ENCODE data around the gene ACTMAP. TPM values are rescaled to one million over a fixed set of nuclear protein-coding genes. Genes with fewer than 3 reads are reported as not detected.

Gene ACTMAP
- polyA plus RNA-seq, 2 donors, result 3.1 to 6.8 TPM

DNA sequence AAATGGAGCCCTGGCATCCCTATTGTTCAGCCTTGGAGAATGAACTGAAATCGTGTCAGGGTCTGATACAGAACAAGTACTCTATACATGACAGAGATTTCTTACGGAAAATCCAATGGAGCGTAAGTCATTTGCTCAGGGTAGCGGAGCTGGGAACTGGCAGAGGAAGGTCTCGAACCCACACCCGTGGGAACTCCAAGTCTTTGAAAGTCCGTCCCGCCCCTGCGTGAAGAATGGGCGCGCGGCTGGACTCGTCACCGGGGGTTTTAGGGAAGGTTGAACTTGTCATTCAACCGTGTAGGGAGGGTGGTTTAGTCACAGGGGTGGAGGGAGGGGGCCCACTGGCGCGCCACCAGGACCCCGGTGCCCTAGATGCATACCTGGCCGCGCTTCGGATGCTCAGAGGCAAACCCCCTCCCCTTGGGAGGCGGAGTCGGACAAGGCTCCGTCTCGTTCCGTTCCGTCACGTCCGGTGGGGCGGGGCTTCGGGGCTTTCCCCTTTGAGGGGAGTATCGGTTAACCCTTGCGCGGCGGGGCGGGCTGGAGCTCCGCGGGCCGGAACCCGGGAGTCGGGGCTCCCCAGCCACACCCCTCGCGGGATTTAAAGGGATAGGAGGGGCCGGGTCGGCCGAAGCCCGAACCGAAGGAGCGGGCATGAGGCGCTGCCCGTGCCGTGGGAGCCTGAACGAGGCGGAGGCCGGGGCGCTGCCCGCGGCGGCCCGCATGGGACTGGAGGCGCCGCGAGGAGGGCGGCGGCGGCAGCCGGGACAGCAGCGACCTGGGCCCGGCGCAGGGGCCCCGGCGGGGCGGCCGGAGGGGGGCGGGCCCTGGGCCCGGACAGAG lies 33.6 kb downstream of the ACTMAP start, which contains the start of the genes COQ8B and ITPKC:
Gene COQ8B, minus strand, starts transcription at position 405 of the 843 bp plus-strand sequence. CDS start 2,254 bp downstream, outside the sequence.
Gene ITPKC, plus strand, starts transcription at position 631 of the 843 bp plus-strand sequence. Its CDS starts 24 bp downstream, at position 655.
- Histone ChIP-seq H3K36me3 (ENCODE audit: control insufficient read depth in 2 of 2, insufficient read depth in 2 of 2, low read length in 1 of 2) (no peaks in the 10 kb centered on the region), H3K4me1 (ENCODE audit: control insufficient read depth in 2 of 2, insufficient read depth in 2 of 2, low read length in 1 of 2) (peaks cover 0 to 4% of the 10 kb centered on the region in 2 donors), H3K27me3 (ENCODE audit: control insufficient read depth in 1 of 2, insufficient read depth in 2 of 2, low read length in 2 of 2) (no peaks in the 10 kb centered on the region), H3K4me3 (ENCODE audit: low read depth in 1 of 2, low read length in 2 of 2) (peak within 1 kb of the TSS; percentile 85 to 95), H3K27ac (ENCODE audit: low read depth in 2 of 2, low read length in 1 of 2) (peak within 1 kb of the TSS; percentile 98 to 100), H3K9me3 (ENCODE audit: control insufficient read depth in 2 of 2, insufficient read depth in 1 of 2, low read depth in 1 of 2, low read length in 1 of 2) (no peaks in the 10 kb centered on the region)
- WGBS, 2 donors, result 0 to 1% methylated on average over 70 to 76 of the region's 76 CpGs

DNA sequence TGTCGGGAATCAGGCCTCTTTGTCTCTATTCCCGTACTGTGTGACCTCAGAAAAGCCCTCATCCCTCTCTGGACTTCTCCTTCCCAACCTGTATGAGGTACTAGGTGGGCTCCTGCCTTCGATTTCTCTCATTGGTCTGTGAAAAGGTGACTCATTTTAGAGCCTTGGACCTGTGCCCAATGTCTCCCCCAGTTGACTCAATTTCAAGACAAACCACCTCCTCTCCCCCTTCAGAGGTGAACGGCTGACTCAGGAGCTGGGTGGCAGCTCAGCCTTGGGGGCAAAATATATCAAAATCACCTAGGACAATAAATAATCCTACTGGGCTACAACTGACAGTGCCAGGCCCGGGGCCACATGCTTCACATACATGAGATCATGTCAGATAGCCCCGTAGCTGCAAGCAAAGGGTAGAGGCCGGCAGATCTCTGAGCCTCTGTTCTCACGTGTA lies 34.2 kb downstream of the ACTMAP start:
- H3K4me3 ChIP-seq (ENCODE audit: low read depth in 1 of 2, low read length in 2 of 2), result peak overlapping the region; percentile 85 to 95
- H3K27me3 ChIP-seq (ENCODE audit: control insufficient read depth in 1 of 2, insufficient read depth in 2 of 2, low read length in 2 of 2), result no peaks in the 10 kb centered on the region
- no peaks in the 10 kb centered on the region for H3K36me3 ChIP-seq (ENCODE audit: control insufficient read depth in 2 of 2, insufficient read depth in 2 of 2, low read length in 1 of 2)
- 2 to 3% methylated on average over 8 of the region's 8 CpGs for WGBS, 2 donors
- H3K9me3 ChIP-seq (ENCODE audit: control insufficient read depth in 2 of 2, insufficient read depth in 1 of 2, low read depth in 1 of 2, low read length in 1 of 2), result no peaks in the 10 kb centered on the region
- peak overlapping the region; percentile 98 to 100 for H3K27ac ChIP-seq (ENCODE audit: low read depth in 2 of 2, low read length in 1 of 2)
- peaks cover 0 to 4% of the 10 kb centered on the region in 2 donors for H3K4me1 ChIP-seq (ENCODE audit: control insufficient read depth in 2 of 2, insufficient read depth in 2 of 2, low read length in 1 of 2)

DNA sequence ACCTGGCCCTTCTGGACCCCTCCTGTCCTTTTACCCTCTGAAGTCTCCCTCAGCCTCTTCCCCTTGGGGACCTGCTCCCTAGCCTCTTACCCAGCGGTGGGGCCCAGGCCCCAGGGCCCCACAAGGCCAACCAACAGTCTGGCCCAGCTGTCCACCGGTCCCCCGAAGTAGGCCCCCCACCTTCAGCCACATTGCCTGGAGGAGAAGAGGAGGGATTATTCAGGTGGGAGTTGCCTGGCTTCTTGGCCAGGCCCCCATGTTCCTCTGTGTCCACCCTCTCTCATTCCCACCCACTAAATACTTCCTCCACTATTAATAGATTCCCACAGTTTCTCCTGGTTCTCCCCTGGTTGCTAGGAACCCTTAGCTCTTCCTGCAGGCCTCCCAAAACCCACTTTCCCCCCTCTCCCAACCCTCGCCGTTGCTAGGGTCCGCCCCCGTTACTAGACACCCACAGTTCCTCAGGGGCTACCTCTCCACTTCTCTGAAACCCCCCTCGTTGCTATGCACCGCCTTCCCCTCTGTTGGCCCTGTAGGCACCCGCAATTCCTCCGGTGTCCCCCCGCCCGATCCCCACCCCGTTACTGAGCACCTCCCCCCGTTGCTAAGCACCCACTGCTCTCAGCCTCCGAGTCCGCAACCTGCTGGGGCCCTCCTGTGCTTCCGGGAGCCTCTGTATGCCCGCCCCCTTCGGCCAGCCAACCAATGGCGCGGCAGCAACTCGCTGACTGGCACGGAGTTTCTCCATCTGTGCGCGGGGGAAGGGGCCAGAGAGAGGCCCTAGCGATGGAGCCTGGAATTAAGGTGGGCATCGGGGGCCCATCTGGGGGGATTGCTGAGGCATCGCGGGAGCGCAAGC lies 35.6 kb downstream of the ACTMAP start:
- peak overlapping the region; percentile 50 to 51 for H3K4me3 ChIP-seq (ENCODE audit: low read depth in 1 of 2, low read length in 2 of 2)
- H3K9me3 ChIP-seq (ENCODE audit: control insufficient read depth in 2 of 2, insufficient read depth in 1 of 2, low read depth in 1 of 2, low read length in 1 of 2), result no peaks in the 10 kb centered on the region
- peaks cover 0 to 4% of the 10 kb centered on the region in 2 donors for H3K4me1 ChIP-seq (ENCODE audit: control insufficient read depth in 2 of 2, insufficient read depth in 2 of 2, low read length in 1 of 2)
- peak overlapping the region; percentile 98 to 100 for H3K27ac ChIP-seq (ENCODE audit: low read depth in 2 of 2, low read length in 1 of 2)
- WGBS, 2 donors, result 3 to 4% methylated on average over 31 of the region's 31 CpGs
- no peaks in the 10 kb centered on the region for H3K36me3 ChIP-seq (ENCODE audit: control insufficient read depth in 2 of 2, insufficient read depth in 2 of 2, low read length in 1 of 2)
- no peaks in the 10 kb centered on the region for H3K27me3 ChIP-seq (ENCODE audit: control insufficient read depth in 1 of 2, insufficient read depth in 2 of 2, low read length in 2 of 2)

DNA sequence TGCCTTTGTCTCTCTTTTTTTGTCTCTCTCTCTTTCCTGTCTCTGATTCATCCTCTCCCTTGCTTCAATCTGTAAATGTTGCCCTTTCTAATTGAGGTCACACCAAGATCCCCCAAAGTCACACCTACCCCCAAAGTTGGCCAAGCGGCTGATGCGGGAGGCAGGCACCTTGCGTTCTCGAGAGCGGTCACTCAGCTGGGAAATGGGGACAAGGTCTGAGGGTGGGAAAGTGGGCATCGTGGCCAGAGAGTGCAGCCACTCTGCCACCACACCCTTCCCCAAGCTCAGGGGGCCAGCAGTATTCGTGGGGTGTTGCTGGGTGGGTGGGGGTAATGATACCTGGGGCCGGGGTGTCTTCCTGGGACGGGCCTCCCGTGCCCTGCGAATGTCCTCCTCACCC lies 36.3 kb downstream of the ACTMAP start:
- no peak overlapping the region for H3K4me3 ChIP-seq (ENCODE audit: low read depth in 1 of 2, low read length in 2 of 2)

DNA sequence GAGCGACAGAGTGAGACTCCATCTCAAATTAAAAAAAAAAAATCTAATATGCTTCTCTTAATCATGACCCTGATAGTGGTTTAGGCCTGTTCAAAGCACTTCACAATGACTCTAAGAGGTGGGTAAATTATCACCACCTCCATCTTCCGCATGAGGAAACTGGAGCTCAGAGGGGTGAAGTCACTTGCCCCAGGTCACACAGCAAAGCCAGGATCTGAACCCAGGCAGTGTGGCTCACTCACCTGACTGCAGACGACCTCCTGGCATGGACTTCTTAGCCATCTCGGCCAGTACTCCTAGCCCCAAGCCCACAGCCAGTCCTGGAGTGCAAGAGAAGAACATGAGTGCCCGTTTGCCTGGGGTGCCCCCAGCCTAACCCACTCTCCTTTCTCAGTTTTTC lies 40.5 kb downstream of the ACTMAP start:
- H3K27ac ChIP-seq (ENCODE audit: low read depth in 2 of 2, low read length in 1 of 2), result no peak overlapping the region
- 92 to 95% methylated on average over 5 of the region's 5 CpGs for WGBS, 2 donors
- no peaks in the 10 kb centered on the region for H3K27me3 ChIP-seq (ENCODE audit: control insufficient read depth in 1 of 2, insufficient read depth in 2 of 2, low read length in 2 of 2)
- H3K9me3 ChIP-seq (ENCODE audit: control insufficient read depth in 2 of 2, insufficient read depth in 1 of 2, low read depth in 1 of 2, low read length in 1 of 2), result no peaks in the 10 kb centered on the region
- H3K4me1 ChIP-seq (ENCODE audit: control insufficient read depth in 2 of 2, insufficient read depth in 2 of 2, low read length in 1 of 2), result peaks cover 0 to 4% of the 10 kb centered on the region in 2 donors
- H3K36me3 ChIP-seq (ENCODE audit: control insufficient read depth in 2 of 2, insufficient read depth in 2 of 2, low read length in 1 of 2), result peaks cover 0 to 8% of the 10 kb centered on the region in 2 donors
- H3K4me3 ChIP-seq (ENCODE audit: low read depth in 1 of 2, low read length in 2 of 2), result no peak overlapping the region

More for the DNA sequence above, 36.3 kb downstream of the ACTMAP start:
- Histone ChIP-seq H3K4me1 (ENCODE audit: control insufficient read depth in 2 of 2, insufficient read depth in 2 of 2, low read length in 1 of 2) (peaks cover 0 to 4% of the 10 kb centered on the region in 2 donors), H3K27ac (ENCODE audit: low read depth in 2 of 2, low read length in 1 of 2) (peak overlapping the region; percentile 98 to 100), H3K27me3 (ENCODE audit: control insufficient read depth in 1 of 2, insufficient read depth in 2 of 2, low read length in 2 of 2) (no peaks in the 10 kb centered on the region), H3K9me3 (ENCODE audit: control insufficient read depth in 2 of 2, insufficient read depth in 1 of 2, low read depth in 1 of 2, low read length in 1 of 2) (no peaks in the 10 kb centered on the region), H3K36me3 (ENCODE audit: control insufficient read depth in 2 of 2, insufficient read depth in 2 of 2, low read length in 1 of 2) (no peaks in the 10 kb centered on the region)
- WGBS, 2 donors, result 83 to 84% methylated on average over 11 of the region's 11 CpGs

DNA sequence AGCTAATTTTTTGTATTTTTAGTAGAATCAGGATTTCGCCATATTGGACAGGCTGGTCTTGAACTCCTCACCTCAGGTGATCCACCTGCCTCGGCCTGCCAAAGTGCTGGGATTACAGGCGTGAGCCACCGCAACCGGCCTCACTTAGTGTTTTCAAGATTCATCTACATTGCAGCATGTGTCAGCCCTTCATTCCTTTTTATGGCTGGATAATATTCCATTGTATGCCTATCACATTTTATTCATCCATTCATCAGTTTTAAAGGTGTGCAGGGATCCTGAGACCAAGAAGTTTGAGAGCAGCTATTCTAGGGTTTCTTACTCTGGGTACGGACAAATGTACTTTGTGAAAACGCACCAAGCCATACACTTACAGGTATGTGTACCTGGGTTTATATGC lies 42.7 kb downstream of the ACTMAP start:
- Histone ChIP-seq H3K27ac (ENCODE audit: low read depth in 2 of 2, low read length in 1 of 2) (no peak overlapping the region), H3K27me3 (ENCODE audit: control insufficient read depth in 1 of 2, insufficient read depth in 2 of 2, low read length in 2 of 2) (no peaks in the 10 kb centered on the region), H3K4me3 (ENCODE audit: low read depth in 1 of 2, low read length in 2 of 2) (no peak overlapping the region), H3K9me3 (ENCODE audit: control insufficient read depth in 2 of 2, insufficient read depth in 1 of 2, low read depth in 1 of 2, low read length in 1 of 2) (no peaks in the 10 kb centered on the region), H3K36me3 (ENCODE audit: control insufficient read depth in 2 of 2, insufficient read depth in 2 of 2, low read length in 1 of 2) (peaks cover 0 to 26% of the 10 kb centered on the region in 2 donors), H3K4me1 (ENCODE audit: control insufficient read depth in 2 of 2, insufficient read depth in 2 of 2, low read length in 1 of 2) (no peaks in the 10 kb centered on the region)
- WGBS, 2 donors, result 96% methylated on average over 7 of the region's 7 CpGs

DNA sequence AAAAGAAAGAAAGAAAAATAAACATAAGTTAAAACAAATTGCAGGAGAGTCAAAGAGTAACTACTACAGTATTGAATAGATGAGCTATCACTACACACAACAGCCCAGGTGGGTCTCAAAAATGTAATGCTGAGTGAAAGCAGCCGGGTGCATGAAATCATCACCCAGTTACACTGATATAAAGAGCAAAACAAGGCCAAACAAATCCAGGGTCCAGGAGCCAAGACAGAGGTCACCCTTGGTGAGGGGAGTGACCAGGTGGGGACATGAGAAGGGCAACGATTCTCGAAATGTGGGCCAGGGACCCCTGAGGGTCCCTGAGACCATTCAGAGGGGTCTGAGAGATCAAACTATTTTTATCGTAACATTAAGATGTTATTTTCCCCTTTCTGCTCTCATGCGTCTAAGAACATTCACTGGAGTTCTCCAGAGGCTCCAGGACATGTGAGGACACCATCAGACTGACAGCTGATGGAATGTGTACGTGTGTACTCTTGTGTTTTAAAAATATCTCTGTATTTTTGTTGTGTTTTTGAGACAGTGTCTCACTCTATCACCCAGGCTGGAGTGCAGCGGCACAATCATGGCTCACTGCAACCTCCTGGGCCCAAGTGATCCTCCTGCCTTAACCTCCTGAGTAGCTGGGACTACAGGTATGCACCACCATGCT lies 44.2 kb downstream of the ACTMAP start:
- no peaks in the 10 kb centered on the region for H3K27me3 ChIP-seq (ENCODE audit: control insufficient read depth in 1 of 2, insufficient read depth in 2 of 2, low read length in 2 of 2)
- H3K36me3 ChIP-seq (ENCODE audit: control insufficient read depth in 2 of 2, insufficient read depth in 2 of 2, low read length in 1 of 2), result peaks cover 6 to 35% of the 10 kb centered on the region in 2 donors
- H3K4me1 ChIP-seq (ENCODE audit: control insufficient read depth in 2 of 2, insufficient read depth in 2 of 2, low read length in 1 of 2), result no peaks in the 10 kb centered on the region
- WGBS, 2 donors, result 86 to 89% methylated on average over 7 of the region's 7 CpGs
- H3K9me3 ChIP-seq (ENCODE audit: control insufficient read depth in 2 of 2, insufficient read depth in 1 of 2, low read depth in 1 of 2, low read length in 1 of 2), result no peaks in the 10 kb centered on the region
- H3K27ac ChIP-seq (ENCODE audit: low read depth in 2 of 2, low read length in 1 of 2), result no peak overlapping the region
- H3K4me3 ChIP-seq (ENCODE audit: low read depth in 1 of 2, low read length in 2 of 2), result no peak overlapping the region

DNA sequence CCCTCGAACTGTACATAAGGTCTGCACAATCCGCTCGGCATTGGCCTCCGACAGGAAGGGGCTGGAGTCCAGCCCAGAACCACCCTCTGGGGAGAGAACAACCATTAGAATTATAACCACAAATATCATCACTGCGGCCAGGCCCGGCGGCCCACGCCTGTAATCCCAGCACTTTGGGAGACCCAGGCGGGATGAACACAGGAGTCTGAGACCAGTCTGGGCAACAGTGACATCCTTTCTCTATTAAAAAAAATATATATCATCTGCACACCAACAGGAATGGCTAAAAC lies 45.0 kb downstream of the ACTMAP start:
- Histone ChIP-seq H3K27me3 (ENCODE audit: control insufficient read depth in 1 of 2, insufficient read depth in 2 of 2, low read length in 2 of 2) (no peaks in the 10 kb centered on the region), H3K4me3 (ENCODE audit: low read depth in 1 of 2, low read length in 2 of 2) (no peak overlapping the region), H3K4me1 (ENCODE audit: control insufficient read depth in 2 of 2, insufficient read depth in 2 of 2, low read length in 1 of 2) (no peaks in the 10 kb centered on the region), H3K36me3 (ENCODE audit: control insufficient read depth in 2 of 2, insufficient read depth in 2 of 2, low read length in 1 of 2) (peaks cover 6 to 35% of the 10 kb centered on the region in 2 donors), H3K9me3 (ENCODE audit: control insufficient read depth in 2 of 2, insufficient read depth in 1 of 2, low read depth in 1 of 2, low read length in 1 of 2) (no peaks in the 10 kb centered on the region), H3K27ac (ENCODE audit: low read depth in 2 of 2, low read length in 1 of 2) (no peak overlapping the region)
- 91% methylated on average over 9 of the region's 9 CpGs for WGBS, 2 donors

All from esophagus (tissue), 2 donors.